Measurements from ENCODE around the gene ATP4A. TPM values are rescaled to one million over a fixed set of nuclear protein-coding genes. Genes with fewer than 3 reads are reported as not detected.

Gene ATP4A
- polyA plus RNA-seq, 1 donor from 2014 or later, result not detected

- Histone ChIP-seq H3F3A (ENCODE audit: insufficient read depth, low read length, poor library complexity, severe bottlenecking) (no peaks in the 10 kb centered on the region), H3K36me3 (ENCODE audit: insufficient read depth, low read length) (no peaks in the 10 kb centered on the region), H2AFZ (ENCODE audit: low read depth, low read length) (no peak within 1 kb of the TSS), H3K4me3 (ENCODE audit: low read length) (no peak within 1 kb of the TSS), H3K27me3 (ENCODE audit: insufficient read depth, low read depth, low read length) (no peaks in the 10 kb centered on the region), H3K9me3 (ENCODE audit: low read length) (no peaks in the 10 kb centered on the region), H3K9ac (ENCODE audit: low read length) (no peak within 1 kb of the TSS), H3K9me2 (ENCODE audit: insufficient read depth, low read length) (no peaks in the 10 kb centered on the region), H3K79me2 (replicated peaks; ENCODE audit: insufficient read depth, low read length) (no peaks in the 10 kb centered on the region), H3K27ac (ENCODE audit: low read length) (no peak within 1 kb of the TSS), H3K4me2 (ENCODE audit: low read length) (no peak within 1 kb of the TSS), H4K20me1 (ENCODE audit: insufficient read depth) (no peaks in the 10 kb centered on the region)
- TF ChIP-seq RAD21 (conservative IDR thresholded peaks at IDR 0.05) (no peak), EP300 (conservative IDR thresholded peaks at IDR 0.05; ENCODE audit: poor library complexity, severe bottlenecking) (no peak), POLR2AphosphoS5 (IDR thresholded peaks at IDR 0.05) (no peak), MXI1 (conservative IDR thresholded peaks at IDR 0.05; ENCODE audit: poor library complexity, severe bottlenecking) (no peak), REST (IDR thresholded peaks at IDR 0.05; ENCODE audit: borderline replicate concordance) (no peak), CTCF (IDR thresholded peaks at IDR 0.05; ENCODE audit: poor library complexity, severe bottlenecking) (no peak), EZH2 (IDR thresholded peaks at IDR 0.05; ENCODE audit: borderline replicate concordance, insufficient read depth, low read length, poor library complexity, severe bottlenecking) (no peak), TAF1 (IDR thresholded peaks at IDR 0.05; ENCODE audit: low read depth) (no peak), SMC3 (conservative IDR thresholded peaks at IDR 0.05; ENCODE audit: poor library complexity) (no peak)
Observed at GRCh38 chr19:35528218-35529038, 35.0 kb downstream of the ATP4A start, which contains the start of gene SBSN. SBSN (minus strand) TSS chr19:35528311; CDS start chr19:35528281, 30 bp downstream.

- no peaks in the 10 kb centered on the region for H3K27me3 ChIP-seq (ENCODE audit: insufficient read depth, low read depth, low read length)
- no peaks in the 10 kb centered on the region for H4K20me1 ChIP-seq (ENCODE audit: insufficient read depth)
- no peak overlapping the region for H3K27ac ChIP-seq (ENCODE audit: low read length)
- H3K4me2 ChIP-seq (ENCODE audit: low read length), result no peak overlapping the region
- H3F3A ChIP-seq (ENCODE audit: insufficient read depth, low read length, poor library complexity, severe bottlenecking), result no peaks in the 10 kb centered on the region
- TF ChIP-seq REST (IDR thresholded peaks at IDR 0.05; ENCODE audit: borderline replicate concordance), result no peak
- TF ChIP-seq CTCF (IDR thresholded peaks at IDR 0.05; ENCODE audit: poor library complexity, severe bottlenecking), result no peak
- TF ChIP-seq POLR2AphosphoS5 (IDR thresholded peaks at IDR 0.05), result no peak
- no peak for TF ChIP-seq SMC3 (conservative IDR thresholded peaks at IDR 0.05; ENCODE audit: poor library complexity)
- TF ChIP-seq RAD21 (conservative IDR thresholded peaks at IDR 0.05), result no peak
- no peak overlapping the region for H2AFZ ChIP-seq (ENCODE audit: low read depth, low read length)
- no peaks in the 10 kb centered on the region for H3K36me3 ChIP-seq (ENCODE audit: insufficient read depth, low read length)
- H3K9me2 ChIP-seq (ENCODE audit: insufficient read depth, low read length), result no peaks in the 10 kb centered on the region
- H3K4me3 ChIP-seq (ENCODE audit: low read length), result no peak overlapping the region
- H3K9ac ChIP-seq (ENCODE audit: low read length), result no peak overlapping the region
- no peaks in the 10 kb centered on the region for H3K9me3 ChIP-seq (ENCODE audit: low read length)
- no peaks in the 10 kb centered on the region for H3K79me2 ChIP-seq (replicated peaks; ENCODE audit: insufficient read depth, low read length)
Observed at GRCh38 chr19:35525873-35526272, 37.6 kb downstream of the ATP4A start.
